Mesenchymal stem cell (in vitro differentiated cells and primary cell): ENCODE results near the gene CDSN.

Experiments used
- DNase-seq: peaks from one replicate; pipeline ENCODE4 v3.0.0-alpha.2; 2013
- H2AFZ ChIP-seq: one replicate; pipeline ENCODE4 v1.6.1; 2013; ENCODE audit warnings: low read depth, mild to moderate bottlenecking, control low read depth, inconsistent platforms, low read length, moderate library complexity
- H2AK5ac ChIP-seq: 2 replicates; pipeline ENCODE4 v1.6.1; 2013; ENCODE audit warnings: low read length, moderate library complexity, mild to moderate bottlenecking, inconsistent platforms; ENCODE audit not compliant: severe bottlenecking
- H2BK120ac ChIP-seq: one replicate; pipeline ENCODE4 v1.6.1; 2013; ENCODE audit warnings: low read depth, mild to moderate bottlenecking, inconsistent platforms, low read length, moderate library complexity
- H2BK12ac ChIP-seq, 2 experiments: one replicate each; pipeline ENCODE4 v1.6.1; 2013; ENCODE audit warnings: inconsistent platforms in 2 of 2, low read length in 2 of 2, mild to moderate bottlenecking in 2 of 2, moderate library complexity in 2 of 2, control low read depth in 1 of 2
- H2BK15ac ChIP-seq: one replicate; pipeline ENCODE4 v1.6.1; 2013; ENCODE audit warnings: mild to moderate bottlenecking, low read depth, inconsistent platforms; ENCODE audit not compliant: poor library complexity, severe bottlenecking
- H2BK5ac ChIP-seq: 2 replicates; pipeline ENCODE4 v1.6.1; 2013; ENCODE audit warnings: low read depth, mild to moderate bottlenecking, low read length, control low read depth, inconsistent platforms; ENCODE audit not compliant: poor library complexity, severe bottlenecking
- H3K14ac ChIP-seq, 2 experiments: one replicate each; pipeline ENCODE4 v1.6.1; 2013; ENCODE audit warnings: inconsistent platforms in 2 of 2, low read length in 2 of 2, control low read depth in 1 of 2, mild to moderate bottlenecking in 1 of 2, moderate library complexity in 1 of 2
- H3K18ac ChIP-seq, 2 experiments: one replicate each; pipeline ENCODE4 v1.6.1; 2013; ENCODE audit warnings: inconsistent platforms in 2 of 2, low read length in 2 of 2, control low read depth in 1 of 2, low read depth in 1 of 2, mild to moderate bottlenecking in 1 of 2
- H3K23ac ChIP-seq, 2 experiments: one replicate each; pipeline ENCODE4 v1.6.1; 2013; ENCODE audit warnings: inconsistent platforms in 2 of 2, low read length in 2 of 2, mild to moderate bottlenecking in 2 of 2, moderate library complexity in 2 of 2, control low read depth in 1 of 2
- H3K27ac ChIP-seq: 2 replicates; pipeline ENCODE4 v1.5.1; 2013; ENCODE audit warnings: mild to moderate bottlenecking, moderate library complexity, low read length, control low read depth, inconsistent platforms; ENCODE audit not compliant: poor library complexity, severe bottlenecking
- H3K27me3 ChIP-seq, 2 experiments: 2 replicates each; pipeline versions ENCODE4 v1.6.1 to v1.7.0; 2013; ENCODE audit warnings: low read length in 2 of 2, mild to moderate bottlenecking in 2 of 2, moderate library complexity in 2 of 2, control low read depth in 1 of 2, inconsistent platforms in 1 of 2; ENCODE audit not compliant: control insufficient read depth in 1 of 2, insufficient read depth in 1 of 2
- H3K36me3 ChIP-seq, 2 experiments: 2 replicates each; pipeline versions ENCODE4 v1.6.1 to v1.7.0; 2013; ENCODE audit warnings: low read length in 2 of 2, control low read depth in 1 of 2, inconsistent platforms in 1 of 2, low read depth in 1 of 2, mild to moderate bottlenecking in 1 of 2; ENCODE audit not compliant: insufficient read depth in 2 of 2, control insufficient read depth in 1 of 2
- H3K4ac ChIP-seq, 2 experiments: one replicate each; pipeline ENCODE4 v1.6.1; 2013; ENCODE audit warnings: inconsistent platforms in 2 of 2, low read length in 2 of 2, mild to moderate bottlenecking in 2 of 2, moderate library complexity in 2 of 2, control low read depth in 1 of 2, low read depth in 1 of 2
- H3K4me1 ChIP-seq: 2 replicates; pipeline ENCODE4 v1.6.1; 2013; ENCODE audit warnings: low read depth, low read length, control low read depth; ENCODE audit not compliant: control insufficient read depth, insufficient read depth
- H3K4me2 ChIP-seq: 2 replicates; pipeline ENCODE4 v1.6.1; 2013; ENCODE audit warnings: low read length, mild to moderate bottlenecking, inconsistent platforms; ENCODE audit not compliant: poor library complexity, severe bottlenecking
- H3K4me3 ChIP-seq, 2 experiments: 2 replicates each; pipeline versions ENCODE4 v1.5.1 to v1.7.0; 2013; ENCODE audit warnings: low read length in 2 of 2, mild to moderate bottlenecking in 2 of 2, control low read depth in 1 of 2, low read depth in 1 of 2; ENCODE audit not compliant: insufficient read depth in 1 of 2
- H3K79me1 ChIP-seq: replicated peaks from 2 replicates; pipeline ENCODE4 v1.6.1; 2013; ENCODE audit warnings: mild to moderate bottlenecking, control low read depth, low read length, inconsistent platforms; ENCODE audit not compliant: poor library complexity, severe bottlenecking
- H3K9ac ChIP-seq: 2 replicates; pipeline ENCODE4 v1.7.0; 2013; ENCODE audit warnings: mild to moderate bottlenecking, low read length, moderate library complexity
- H3K9me3 ChIP-seq: 2 replicates; pipeline ENCODE4 v1.7.0; 2013; ENCODE audit warnings: mild to moderate bottlenecking, low read length; ENCODE audit not compliant: control insufficient read depth
- H4K8ac ChIP-seq: one replicate; pipeline ENCODE4 v1.6.1; 2013; ENCODE audit warnings: inconsistent platforms, mild to moderate bottlenecking, low read length, moderate library complexity
- H4K91ac ChIP-seq: one replicate; pipeline ENCODE4 v1.6.1; 2013; ENCODE audit warnings: mild to moderate bottlenecking, low read length, inconsistent platforms
- WGBS: methylation state at CpG from one replicate; pipeline ENCODE4 v1.1.7; 2013; ENCODE audit warnings: mixed read lengths; 5-methylcytosine and 5-hydroxymethylcytosine counted together

CDSN gene

DNA sequence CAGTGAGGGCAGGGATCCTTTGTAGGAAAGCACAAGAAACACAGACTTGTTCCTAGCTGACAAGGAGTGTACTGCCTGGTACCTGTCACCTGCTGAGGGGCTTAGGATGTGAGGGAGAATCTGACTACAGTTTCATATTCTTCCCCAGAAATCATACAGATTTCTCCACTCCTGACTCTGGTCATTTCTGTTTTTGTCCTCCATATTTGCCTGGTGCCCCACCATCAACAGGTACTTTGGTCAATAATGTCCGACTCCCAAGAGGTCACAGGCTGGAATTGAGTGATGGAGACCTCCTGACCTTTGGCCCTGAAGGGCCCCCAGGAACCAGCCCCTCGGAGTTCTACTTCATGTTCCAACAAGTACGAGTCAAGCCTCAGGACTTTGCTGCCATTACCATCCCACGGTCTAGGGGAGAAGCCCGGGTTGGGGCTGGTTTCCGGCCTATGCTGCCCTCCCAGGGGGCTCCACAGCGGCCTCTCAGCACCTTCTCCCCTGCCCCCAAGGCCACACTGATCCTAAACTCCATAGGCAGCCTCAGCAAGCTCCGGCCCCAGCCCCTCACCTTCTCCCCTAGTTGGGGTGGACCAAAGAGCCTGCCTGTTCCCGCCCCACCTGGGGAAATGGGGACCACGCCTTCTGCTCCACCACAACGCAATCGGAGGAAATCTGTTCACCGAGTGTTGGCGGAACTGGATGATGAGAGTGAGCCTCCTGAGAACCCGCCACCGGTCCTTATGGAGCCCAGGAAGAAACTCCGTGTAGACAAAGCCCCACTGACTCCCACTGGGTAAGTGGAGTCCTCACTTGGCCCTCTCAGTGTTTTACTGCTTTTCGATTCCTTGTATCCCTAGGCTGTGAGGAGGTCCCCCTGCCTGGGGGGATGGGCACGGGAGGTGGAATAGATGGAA lies 41.2 kb upstream of the CDSN start:
- Histone ChIP-seq H3K4me3 (no peak overlapping the region), H3K4me1 (peaks cover 14% of the 10 kb centered on the region), H3K14ac (no peak overlapping the region), H2AK5ac (no peak overlapping the region), H3K4me2 (no peak overlapping the region), H2BK15ac (no peak overlapping the region), H3K9me3 (no peaks in the 10 kb centered on the region), H3K18ac (no peak overlapping the region), H3K36me3 (peaks cover 10 to 32% of the 10 kb centered on the region in 2 experiments), H3K23ac (no peak overlapping the region), H4K91ac (no peak overlapping the region), H3K79me1 (peaks cover 30% of the 10 kb centered on the region), H3K27me3 (no peaks in the 10 kb centered on the region), H2BK12ac (no peak overlapping the region), H3K27ac (no peak overlapping the region), H2AFZ (no peak overlapping the region), H2BK5ac (no peak overlapping the region), H3K4ac (no peak overlapping the region), H3K9ac (no peak overlapping the region), H4K8ac (no peak overlapping the region), H2BK120ac (no peak overlapping the region)
- 97% methylated on average over 19 of the region's 19 CpGs for WGBS
- DNase-seq = no peak

DNA sequence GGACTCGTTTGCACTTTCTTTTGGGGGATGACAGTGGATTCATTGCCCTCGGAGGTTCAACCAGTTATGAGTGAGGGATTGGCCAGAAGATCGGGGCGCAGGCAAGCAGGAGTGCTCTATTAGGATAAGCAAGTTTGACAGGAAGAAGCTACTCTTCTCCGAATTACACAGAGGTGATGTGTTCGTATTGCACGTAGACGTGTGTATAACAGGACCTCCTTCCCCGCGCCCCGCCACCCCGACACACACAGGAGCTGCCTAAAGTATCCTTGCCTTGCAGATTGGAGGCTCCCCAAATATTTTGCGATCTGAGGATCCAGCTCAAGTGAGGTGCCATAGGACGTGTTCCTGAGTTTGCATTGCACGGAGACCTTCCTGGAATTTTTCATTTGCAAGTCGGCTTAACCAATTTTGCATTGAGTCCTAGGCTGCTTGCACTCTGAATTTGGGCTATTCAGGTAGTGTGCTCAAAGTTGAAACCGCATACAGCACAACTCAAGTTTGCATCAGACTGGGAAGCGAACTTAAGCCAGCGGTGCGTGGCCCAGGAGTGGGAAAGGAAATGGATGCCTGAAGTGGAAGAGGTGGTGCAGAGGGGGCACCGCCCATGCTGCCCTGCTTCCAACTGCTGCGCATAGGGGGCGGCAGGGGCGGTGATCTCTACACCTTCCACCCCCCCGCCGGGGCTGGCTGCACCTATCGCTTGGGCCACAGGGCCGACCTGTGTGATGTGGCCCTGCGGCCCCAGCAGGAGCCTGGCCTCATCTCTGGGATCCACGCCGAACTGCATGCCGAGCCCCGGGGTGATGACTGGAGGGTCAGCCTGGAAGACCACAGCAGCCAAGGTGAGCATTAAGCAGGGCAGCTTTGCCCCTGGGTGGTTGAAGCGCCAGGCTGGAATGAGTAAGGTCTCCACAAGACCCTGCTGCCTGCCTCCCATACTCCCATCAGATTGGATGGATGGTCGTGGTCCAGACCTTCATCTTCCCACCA lies 38.9 kb upstream of the CDSN start:
- no peak overlapping the region for H3K23ac ChIP-seq
- H2BK12ac ChIP-seq = no peak overlapping the region
- H3K4me3 ChIP-seq = peak overlapping the region; percentile 74 to 90
- no peak overlapping the region for H4K8ac ChIP-seq
- H2AK5ac ChIP-seq = no peak overlapping the region
- no peak overlapping the region for H3K14ac ChIP-seq
- H3K79me1 ChIP-seq = peaks cover 33% of the 10 kb centered on the region
- H3K9ac ChIP-seq = peak overlapping the region; percentile 65
- no peaks in the 10 kb centered on the region for H3K27me3 ChIP-seq
- no peaks in the 10 kb centered on the region for H3K9me3 ChIP-seq
- no peak overlapping the region for H3K18ac ChIP-seq
- peak overlapping the region; percentile 21 for H2AFZ ChIP-seq
- no peak overlapping the region for H3K4ac ChIP-seq
- peak overlapping the region; percentile 3 for H3K27ac ChIP-seq
- peak overlapping the region; percentile 89 for H3K4me2 ChIP-seq
- 14% methylated on average over 33 of the region's 35 CpGs for WGBS
- no peak overlapping the region for H2BK5ac ChIP-seq
- peaks cover 26 to 27% of the 10 kb centered on the region in 2 experiments for H3K36me3 ChIP-seq
- peak; percentile 13 for DNase-seq
- no peak overlapping the region for H4K91ac ChIP-seq
- H2BK120ac ChIP-seq = no peak overlapping the region
- H3K4me1 ChIP-seq = peaks cover 14% of the 10 kb centered on the region
- H2BK15ac ChIP-seq = no peak overlapping the region

DNA sequence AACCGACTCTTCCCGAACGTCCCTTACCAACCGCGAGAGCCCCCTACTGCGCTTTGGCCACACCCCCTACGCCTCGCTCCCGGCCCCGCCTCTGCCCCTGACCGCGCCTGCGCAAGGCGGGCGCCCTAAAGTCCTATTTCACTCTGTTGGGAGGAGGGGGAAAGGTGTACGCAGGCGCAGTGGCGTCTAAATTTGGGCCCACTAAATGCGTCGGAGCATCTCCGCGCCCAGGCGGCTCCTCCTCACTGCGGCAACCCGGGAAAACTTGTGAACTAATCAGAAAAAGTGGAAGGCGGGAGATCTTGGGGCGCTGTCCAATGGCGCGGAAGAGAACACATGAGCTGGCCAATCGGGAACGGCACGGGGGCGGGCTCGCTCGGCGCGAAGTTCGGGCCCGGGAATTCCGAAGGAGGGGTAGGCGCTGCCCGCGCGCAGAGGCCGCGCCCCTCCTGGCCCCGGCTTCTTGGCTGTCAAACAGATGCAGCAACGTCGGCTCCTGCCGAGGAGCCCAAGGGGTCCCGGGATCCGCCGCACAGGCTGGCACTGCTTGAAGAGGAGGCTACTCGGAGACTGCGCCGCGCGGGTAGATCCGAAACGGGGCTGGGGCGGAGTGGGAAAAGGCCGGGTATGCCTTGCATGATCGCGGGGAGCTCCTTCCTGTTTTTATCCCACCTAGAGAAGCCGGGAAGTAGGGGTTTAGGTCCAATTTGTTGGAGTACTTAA lies 38.1 kb upstream of the CDSN start, which contains the start of gene TCF19:
TCF19 (plus strand) TSS at position 450 of the 723 bp plus-strand sequence. CDS start 881 bp downstream, outside the sequence.
- no peak within 1 kb of the TSS for H2BK15ac ChIP-seq
- WGBS = under 1% methylated on average over 65 of the region's 65 CpGs
- peak within 1 kb of the TSS; percentile 72 for H3K27ac ChIP-seq

More for the DNA sequence above, 38.1 kb upstream of the CDSN start, which contains the start of gene TCF19:
- H3K9ac ChIP-seq = peak within 1 kb of the TSS; percentile 91
- H4K8ac ChIP-seq = peak within 1 kb of the TSS; percentile 88
- no peak within 1 kb of the TSS for H2BK120ac ChIP-seq
- H2BK5ac ChIP-seq = peak within 1 kb of the TSS; percentile 35
- no peak within 1 kb of the TSS for H3K23ac ChIP-seq
- no peak within 1 kb of the TSS for H4K91ac ChIP-seq
- no peaks in the 10 kb centered on the region for H3K27me3 ChIP-seq
- peak within 1 kb of the TSS; percentile 74 to 90 for H3K4me3 ChIP-seq
- H3K18ac ChIP-seq = peak within 1 kb of the TSS in 1 of 2 experiments; percentile 52
- H3K9me3 ChIP-seq = no peaks in the 10 kb centered on the region
- H3K4me1 ChIP-seq = peaks cover 14% of the 10 kb centered on the region
- H3K4ac ChIP-seq = peak within 1 kb of the TSS; percentile 66 to 69
- peak within 1 kb of the TSS; percentile 21 for H2AFZ ChIP-seq
- no peak within 1 kb of the TSS for H2BK12ac ChIP-seq
- peak within 1 kb of the TSS; percentile 89 for H3K4me2 ChIP-seq
- peak within 1 kb of the TSS; percentile 76 for H2AK5ac ChIP-seq
- H3K79me1 ChIP-seq = peaks cover 31% of the 10 kb centered on the region
- H3K14ac ChIP-seq = peak within 1 kb of the TSS in 1 of 2 experiments; percentile 88
- peak; percentile 99 for DNase-seq
- peaks cover 24 to 32% of the 10 kb centered on the region in 2 experiments for H3K36me3 ChIP-seq
